Liver (tissue), 9 donors: ENCODE measurements around the gene GXYLT2. TPM values are rescaled to one million over a fixed set of nuclear protein-coding genes. Genes with fewer than 3 reads are reported as not detected.

ENCODE experiments used
- DNase-seq: peaks from one replicate; pipeline ENCODE4 v3.0.0-alpha.2; 2017; ENCODE audit warnings: low spot score
- H3K27ac ChIP-seq, 2 donors: one replicate each; pipeline ENCODE4 v1.7.0; 2013; ENCODE audit warnings: inconsistent platforms in 2 of 2, low read length in 2 of 2, control low read depth in 1 of 2, low read depth in 1 of 2, mild to moderate bottlenecking in 1 of 2
- H3K27me3 ChIP-seq, 4 donors: one replicate each; pipeline versions ENCODE4 v1.6.1 to v1.7.0; 2013; ENCODE audit warnings: low read length in 3 of 4, inconsistent platforms in 1 of 4, mild to moderate bottlenecking in 1 of 4, moderate library complexity in 1 of 4; ENCODE audit not compliant: control insufficient read depth in 4 of 4, insufficient read depth in 4 of 4
- H3K36me3 ChIP-seq, 4 donors: one replicate each; pipeline versions ENCODE4 v1.6.1 to v1.7.0; 2013; ENCODE audit warnings: low read length in 3 of 4, mild to moderate bottlenecking in 3 of 4, low read depth in 1 of 4, moderate library complexity in 1 of 4; ENCODE audit not compliant: control insufficient read depth in 4 of 4, insufficient read depth in 3 of 4
- H3K4me1 ChIP-seq, 4 donors: one replicate each; pipeline versions ENCODE4 v1.6.1 to v1.7.0; 2013; ENCODE audit warnings: low read length in 3 of 4, mild to moderate bottlenecking in 3 of 4, moderate library complexity in 1 of 4; ENCODE audit not compliant: control insufficient read depth in 4 of 4, insufficient read depth in 4 of 4
- H3K4me3 ChIP-seq, 3 donors: one replicate each; pipeline versions ENCODE4 v1.6.1 to v1.7.0; 2013; ENCODE audit warnings: low read length in 3 of 3, control low read depth in 1 of 3, low read depth in 1 of 3, mild to moderate bottlenecking in 1 of 3
- H3K9ac ChIP-seq, 2 donors: one replicate each; pipeline ENCODE4 v1.7.0; 2013; ENCODE audit warnings: low read length in 2 of 2, mild to moderate bottlenecking in 2 of 2, moderate library complexity in 2 of 2, control low read depth in 1 of 2, low read depth in 1 of 2
- H3K9me3 ChIP-seq, 4 donors: one replicate each; pipeline versions ENCODE4 v1.6.1 to v1.7.0; 2013; ENCODE audit warnings: low read length in 3 of 4; ENCODE audit not compliant: control insufficient read depth in 4 of 4
- EGR1 ChIP-seq, 2 donors: IDR thresholded peaks; 2 replicates each; pipeline ENCODE4 v1.6.1; 2016 to 2018; ENCODE audit warnings: antibody characterized with exemption in 2 of 2, low read depth in 2 of 2
- FOXA2 ChIP-seq: IDR thresholded peaks from 2 replicates; pipeline ENCODE4 v1.6.1; 2016; ENCODE audit warnings: antibody characterized with exemption
- HNF4A ChIP-seq, 2 donors: conservative IDR thresholded peaks; 2 replicates each; pipeline ENCODE4 v1.6.1; 2016; ENCODE audit warnings: antibody characterized with exemption in 2 of 2, mild to moderate bottlenecking in 2 of 2
- JUND ChIP-seq, 2 donors: IDR thresholded peaks; 2 replicates each; pipeline ENCODE4 v1.6.1; 2016; ENCODE audit warnings: antibody characterized with exemption in 2 of 2
- NR2F2 ChIP-seq: IDR thresholded peaks from 2 replicates; pipeline ENCODE4 v1.6.1; 2016; ENCODE audit warnings: antibody characterized with exemption
- RAD21 ChIP-seq, 2 donors: IDR thresholded peaks; 2 replicates each; pipeline ENCODE4 v1.6.1; 2016; ENCODE audit warnings: antibody characterized with exemption in 2 of 2, mild to moderate bottlenecking in 2 of 2
- REST ChIP-seq: IDR thresholded peaks from 2 replicates; pipeline ENCODE4 v1.6.1; 2016; ENCODE audit warnings: antibody characterized with exemption, mild to moderate bottlenecking
- TAF1 ChIP-seq: conservative IDR thresholded peaks from 2 replicates; pipeline ENCODE4 v1.6.1; 2016; ENCODE audit warnings: antibody characterized with exemption, mild to moderate bottlenecking
- WGBS: extraction: QIAGEN DNeasy Blood & Tissue Kit; methylation state at CpG from one replicate; pipeline ENCODE4 v1.1.7; 2013; 5-methylcytosine and 5-hydroxymethylcytosine counted together
- polyA plus RNA-seq, 2 donors: library from polyadenylated mRNA; stranded (reverse) in 1 of 2; unstranded in 1 of 2; fragments of 200-250 nt in 1 of 2; fragments of >200 nt in 1 of 2; fragmentation: Nextera tagmentation in 1 of 2; extraction: Ambion mirVana in 1 of 2; gene quantifications; one replicate each; pipeline versions ENCODE4 v1.2.1 to v1.2.3, GENCODE V29; 2013 to 2015
- total RNA-seq, 2 donors: library from RNA; depleted of rRNA; stranded (reverse); fragments of >200 nt; gene quantifications; one replicate each; pipeline ENCODE4 v1.2.3, GENCODE V29; 2014
- TF ChIP-seq, protein P1 (sequence below): IDR thresholded peaks from 2 replicates; pipeline ENCODE4 v1.6.1; 2016; ENCODE audit warnings: antibody characterized with exemption
- TF ChIP-seq, protein P2 (sequence below): IDR thresholded peaks from 2 replicates; pipeline ENCODE4 v1.6.1; 2016; ENCODE audit warnings: antibody characterized with exemption
- TF ChIP-seq, protein P3 (sequence below): IDR thresholded peaks from 2 replicates; pipeline ENCODE4 v1.6.1; 2016; ENCODE audit warnings: antibody characterized with exemption
- TF ChIP-seq, protein P4 (sequence below): fragments of 150-350 bp; IDR thresholded peaks from 2 replicates; pipeline ENCODE4 v1.5.1; 2017; ENCODE audit warnings: improper control_type of control experiment, low read depth, low read length; ENCODE audit not compliant: missing input control
- donor health status: healthy.
- donor health status: healthy.
- donor health status: healthy.
- donor health status: healthy.
- donor health status: healthy.

GXYLT2 gene
- total and polyA plus RNA-seq, 4 donors = 0.06 to 0.98 (median 0.10) TPM

- no peak overlapping the region for H3K27ac ChIP-seq
- no peaks in the 10 kb centered on the region for H3K9me3 ChIP-seq
- H3K27me3 ChIP-seq = no peaks in the 10 kb centered on the region
- 78% methylated on average over 2 of the region's 2 CpGs for WGBS
- H3K4me3 ChIP-seq = no peak overlapping the region
- no peak overlapping the region for H3K9ac ChIP-seq
- TF ChIP-seq HNF4A (conservative IDR thresholded peaks at IDR 0.05) (no peak), JUND (IDR thresholded peaks at IDR 0.05) (no peak), NR2F2 (no peak), FOXA2 (no peak), EGR1 (IDR thresholded peaks at IDR 0.05; ENCODE audit: low read depth in 2 of 2) (no peak), RAD21 (IDR thresholded peaks at IDR 0.05) (no peak)
- TF ChIP-seq, protein P1, sequence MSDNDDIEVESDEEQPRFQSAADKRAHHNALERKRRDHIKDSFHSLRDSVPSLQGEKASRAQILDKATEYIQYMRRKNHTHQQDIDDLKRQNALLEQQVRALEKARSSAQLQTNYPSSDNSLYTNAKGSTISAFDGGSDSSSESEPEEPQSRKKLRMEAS = no peak
- TF ChIP-seq, protein P2, sequence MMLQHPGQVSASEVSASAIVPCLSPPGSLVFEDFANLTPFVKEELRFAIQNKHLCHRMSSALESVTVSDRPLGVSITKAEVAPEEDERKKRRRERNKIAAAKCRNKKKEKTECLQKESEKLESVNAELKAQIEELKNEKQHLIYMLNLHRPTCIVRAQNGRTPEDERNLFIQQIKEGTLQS = no peak
- TF ChIP-seq, protein P3, sequence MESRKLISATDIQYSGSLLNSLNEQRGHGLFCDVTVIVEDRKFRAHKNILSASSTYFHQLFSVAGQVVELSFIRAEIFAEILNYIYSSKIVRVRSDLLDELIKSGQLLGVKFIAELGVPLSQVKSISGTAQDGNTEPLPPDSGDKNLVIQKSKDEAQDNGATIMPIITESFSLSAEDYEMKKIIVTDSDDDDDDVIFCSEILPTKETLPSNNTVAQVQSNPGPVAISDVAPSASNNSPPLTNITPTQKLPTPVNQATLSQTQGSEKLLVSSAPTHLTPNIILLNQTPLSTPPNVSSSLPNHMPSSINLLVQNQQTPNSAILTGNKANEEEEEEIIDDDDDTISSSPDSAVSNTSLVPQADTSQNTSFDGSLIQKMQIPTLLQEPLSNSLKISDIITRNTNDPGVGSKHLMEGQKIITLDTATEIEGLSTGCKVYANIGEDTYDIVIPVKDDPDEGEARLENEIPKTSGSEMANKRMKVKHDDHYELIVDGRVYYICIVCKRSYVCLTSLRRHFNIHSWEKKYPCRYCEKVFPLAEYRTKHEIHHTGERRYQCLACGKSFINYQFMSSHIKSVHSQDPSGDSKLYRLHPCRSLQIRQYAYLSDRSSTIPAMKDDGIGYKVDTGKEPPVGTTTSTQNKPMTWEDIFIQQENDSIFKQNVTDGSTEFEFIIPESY = no peak
- no peak for DNase-seq
- H3K4me1 ChIP-seq = peaks cover 0 to 8% (median 2%) of the 10 kb centered on the region in 4 donors
- no peaks in the 10 kb centered on the region for H3K36me3 ChIP-seq
Measured at GRCh38 chr3:72912532-72912931, 24.7 kb downstream of the GXYLT2 start.

- no peak overlapping the region for H3K4me3 ChIP-seq
- no peak overlapping the region for H3K27ac ChIP-seq
- WGBS = 98% methylated on average over 14 of the region's 14 CpGs
- no peak for TF ChIP-seq JUND (IDR thresholded peaks at IDR 0.05)
- no peak for TF ChIP-seq REST
- TF ChIP-seq, protein P4, sequence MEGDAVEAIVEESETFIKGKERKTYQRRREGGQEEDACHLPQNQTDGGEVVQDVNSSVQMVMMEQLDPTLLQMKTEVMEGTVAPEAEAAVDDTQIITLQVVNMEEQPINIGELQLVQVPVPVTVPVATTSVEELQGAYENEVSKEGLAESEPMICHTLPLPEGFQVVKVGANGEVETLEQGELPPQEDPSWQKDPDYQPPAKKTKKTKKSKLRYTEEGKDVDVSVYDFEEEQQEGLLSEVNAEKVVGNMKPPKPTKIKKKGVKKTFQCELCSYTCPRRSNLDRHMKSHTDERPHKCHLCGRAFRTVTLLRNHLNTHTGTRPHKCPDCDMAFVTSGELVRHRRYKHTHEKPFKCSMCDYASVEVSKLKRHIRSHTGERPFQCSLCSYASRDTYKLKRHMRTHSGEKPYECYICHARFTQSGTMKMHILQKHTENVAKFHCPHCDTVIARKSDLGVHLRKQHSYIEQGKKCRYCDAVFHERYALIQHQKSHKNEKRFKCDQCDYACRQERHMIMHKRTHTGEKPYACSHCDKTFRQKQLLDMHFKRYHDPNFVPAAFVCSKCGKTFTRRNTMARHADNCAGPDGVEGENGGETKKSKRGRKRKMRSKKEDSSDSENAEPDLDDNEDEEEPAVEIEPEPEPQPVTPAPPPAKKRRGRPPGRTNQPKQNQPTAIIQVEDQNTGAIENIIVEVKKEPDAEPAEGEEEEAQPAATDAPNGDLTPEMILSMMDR = no peak
- TF ChIP-seq HNF4A (conservative IDR thresholded peaks at IDR 0.05) = no peak
- no peak for TF ChIP-seq FOXA2
- no peak for TF ChIP-seq EGR1 (IDR thresholded peaks at IDR 0.05; ENCODE audit: low read depth in 2 of 2)
- TF ChIP-seq, protein P3 = no peak
- no peak for TF ChIP-seq TAF1
- no peaks in the 10 kb centered on the region for H3K36me3 ChIP-seq
- DNase-seq = no peak
- no peaks in the 10 kb centered on the region for H3K9me3 ChIP-seq
- H3K4me1 ChIP-seq = no peaks in the 10 kb centered on the region
- H3K27me3 ChIP-seq = no peaks in the 10 kb centered on the region
- H3K9ac ChIP-seq = no peak overlapping the region
Measured at GRCh38 chr3:72914383-72914782, 26.5 kb downstream of the GXYLT2 start.
